HUES6 (cell line): ENCODE measurements around the gene AP2M1.

ENCODE experiments used
- H3K27ac ChIP-seq: 2 replicates; pipeline ENCODE4 v1.7.0; 2013; ENCODE audit warnings: low read depth, mild to moderate bottlenecking, low read length, inconsistent platforms
- H3K27me3 ChIP-seq: 2 replicates; pipeline ENCODE4 v1.6.1; 2013; ENCODE audit warnings: low read length; ENCODE audit not compliant: control insufficient read depth, insufficient read depth
- H3K36me3 ChIP-seq: 2 replicates; pipeline ENCODE4 v1.6.1; 2013; ENCODE audit warnings: low read length; ENCODE audit not compliant: control insufficient read depth, insufficient read depth
- H3K4me1 ChIP-seq: 2 replicates; pipeline ENCODE4 v1.6.1; 2013; ENCODE audit warnings: low read length; ENCODE audit not compliant: control insufficient read depth, insufficient read depth
- H3K4me3 ChIP-seq: 2 replicates; pipeline ENCODE4 v1.5.1; 2013; ENCODE audit warnings: low read depth, low read length
- H3K9ac ChIP-seq: one replicate; pipeline ENCODE4 v1.6.1; 2013; ENCODE audit warnings: mild to moderate bottlenecking, low read length
- H3K9me3 ChIP-seq: 2 replicates; pipeline ENCODE4 v1.6.1; 2013; ENCODE audit warnings: low read depth, low read length; ENCODE audit not compliant: control insufficient read depth, insufficient read depth

The AP2M1 gene

DNA sequence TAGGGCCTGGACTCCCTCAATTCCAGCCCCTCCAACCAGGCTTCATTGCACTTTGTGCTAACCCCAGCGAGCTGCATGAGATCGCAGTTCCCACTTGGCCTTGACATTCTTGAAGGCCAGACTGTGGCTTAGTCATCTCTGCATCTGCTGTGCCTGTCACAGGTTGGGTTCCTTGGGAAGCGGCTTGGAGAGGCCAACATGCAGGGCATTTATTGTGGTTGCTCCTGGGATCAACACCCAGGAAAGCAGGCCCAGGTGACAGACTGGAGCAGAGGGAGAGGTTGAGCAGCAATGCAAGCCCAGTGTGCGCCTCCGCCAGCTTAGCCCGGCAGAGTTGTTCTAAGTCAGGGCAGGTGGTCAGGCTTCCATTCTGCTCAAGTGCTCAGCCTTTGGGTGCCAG, 21.9 kb downstream of the AP2M1 start:
- no peaks in the 10 kb centered on the region for H3K27me3 ChIP-seq
- H3K4me1 ChIP-seq: no peaks in the 10 kb centered on the region
- H3K9ac ChIP-seq: no peak overlapping the region
- no peaks in the 10 kb centered on the region for H3K9me3 ChIP-seq
- peaks cover 51% of the 10 kb centered on the region for H3K36me3 ChIP-seq
- H3K27ac ChIP-seq: no peak overlapping the region
- no peak overlapping the region for H3K4me3 ChIP-seq

DNA sequence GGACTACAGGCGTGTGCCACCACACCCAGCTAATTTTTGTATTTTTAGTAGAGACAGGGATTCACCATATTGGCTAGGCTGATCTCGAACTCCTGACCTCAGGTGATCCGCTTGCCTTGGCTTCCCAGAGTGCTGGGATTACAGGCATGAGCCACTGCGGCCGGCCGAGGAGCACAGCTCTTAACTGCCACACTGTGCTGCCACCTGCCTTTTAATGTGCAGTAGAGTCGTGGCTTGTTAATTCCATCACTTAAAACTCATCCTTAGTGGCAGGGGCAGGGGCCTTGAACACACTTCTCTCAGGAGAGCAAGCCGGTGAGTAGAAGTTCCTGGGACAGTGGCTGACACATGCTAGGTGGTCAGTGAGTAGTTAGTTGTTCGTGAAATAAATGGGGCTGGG, 23.9 kb downstream of the AP2M1 start:
- Histone ChIP-seq H3K9me3 (no peaks in the 10 kb centered on the region), H3K4me1 (no peaks in the 10 kb centered on the region), H3K4me3 (no peak overlapping the region), H3K36me3 (peaks cover 31% of the 10 kb centered on the region), H3K9ac (no peak overlapping the region), H3K27ac (no peak overlapping the region), H3K27me3 (no peaks in the 10 kb centered on the region)

DNA sequence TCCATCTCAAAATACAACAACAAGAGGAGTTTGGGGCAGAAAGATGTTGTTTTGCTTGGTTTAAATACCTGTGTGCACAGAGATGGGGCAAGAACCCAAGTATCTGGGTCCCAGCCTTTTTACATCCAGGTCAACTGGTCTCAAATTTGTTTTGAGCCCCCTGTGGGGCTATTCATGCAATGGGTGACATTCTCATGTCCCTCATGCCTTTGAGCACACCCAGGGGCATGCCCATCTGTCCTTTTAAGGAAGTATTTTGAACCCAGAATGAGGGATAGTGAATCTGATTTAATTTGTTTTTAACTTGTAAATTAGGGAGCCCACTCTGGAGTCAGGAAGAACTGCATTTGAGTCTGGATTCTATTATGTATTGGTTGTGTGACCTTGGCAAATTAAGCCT, 26.2 kb downstream of the AP2M1 start:
- H3K4me1 ChIP-seq: no peaks in the 10 kb centered on the region
- peaks cover 9% of the 10 kb centered on the region for H3K36me3 ChIP-seq
- H3K27me3 ChIP-seq: no peaks in the 10 kb centered on the region
- H3K4me3 ChIP-seq: no peak overlapping the region
- H3K9me3 ChIP-seq: no peaks in the 10 kb centered on the region
- H3K9ac ChIP-seq: no peak overlapping the region
- H3K27ac ChIP-seq: no peak overlapping the region

DNA sequence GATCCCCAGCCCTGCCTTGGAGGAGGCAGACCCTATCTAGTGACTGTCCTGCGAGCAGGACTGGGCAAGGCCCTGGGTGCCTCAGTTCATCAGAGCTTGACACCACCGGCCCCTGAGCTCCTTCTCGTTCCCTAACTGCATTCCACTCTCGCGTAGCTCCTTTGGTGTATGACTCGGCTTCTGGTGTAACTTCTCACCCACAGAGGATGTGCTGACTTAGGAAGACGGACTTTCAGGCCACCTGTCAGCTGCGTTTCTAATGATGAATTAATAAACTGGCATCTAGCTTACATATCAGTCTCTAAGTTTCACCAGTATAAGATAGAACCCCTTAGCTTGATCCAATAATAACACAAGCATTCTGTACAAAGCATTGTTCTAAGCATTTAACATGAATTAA, 28.9 kb downstream of the AP2M1 start:
- Histone ChIP-seq H3K4me1 (no peaks in the 10 kb centered on the region), H3K9me3 (no peaks in the 10 kb centered on the region), H3K4me3 (no peak overlapping the region), H3K27me3 (no peaks in the 10 kb centered on the region; the same call in 1 of the 2 replicates), H3K9ac (no peak overlapping the region), H3K36me3 (no peaks in the 10 kb centered on the region), H3K27ac (no peak overlapping the region)

DNA sequence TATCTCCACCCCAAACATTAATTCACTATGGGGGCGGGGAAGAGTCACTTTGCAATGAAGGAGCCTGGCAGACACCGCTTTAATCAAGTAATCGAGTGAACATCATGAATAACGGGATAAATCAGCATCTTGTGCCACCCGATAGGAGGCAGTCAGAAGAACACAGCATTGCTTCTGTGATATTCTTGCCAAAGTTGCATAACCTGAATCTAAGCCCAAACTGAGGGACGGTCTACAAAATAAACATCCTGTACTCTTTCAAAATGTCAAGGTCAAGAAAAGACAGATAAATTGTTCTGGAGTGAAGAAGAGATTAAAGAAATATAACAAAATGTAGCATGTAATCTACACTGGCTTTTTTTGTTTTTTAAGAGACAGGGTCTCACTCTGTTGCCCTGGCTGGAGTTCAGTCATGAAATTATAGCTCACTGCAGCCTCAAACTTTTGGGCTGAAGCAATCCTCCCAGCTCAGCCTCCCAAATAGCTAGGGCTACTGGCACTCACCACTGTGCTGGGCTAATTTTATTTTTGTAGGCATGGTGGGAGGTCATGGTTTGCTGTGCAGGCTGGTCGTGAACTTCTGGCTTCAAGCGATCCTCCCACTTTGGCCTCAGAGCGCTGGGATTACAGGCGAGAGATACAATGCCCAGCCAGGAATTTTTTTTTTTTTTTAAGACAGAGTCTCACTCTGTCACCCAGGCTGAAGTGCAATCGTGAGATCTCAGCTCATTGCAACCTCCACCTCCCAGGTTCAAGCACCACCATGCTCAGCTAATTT, 34.7 kb downstream of the AP2M1 start:
- Histone ChIP-seq H3K27me3 (no peaks in the 10 kb centered on the region; the same call in 1 of the 2 replicates), H3K27ac (no peak overlapping the region), H3K9me3 (no peaks in the 10 kb centered on the region), H3K4me3 (no peak overlapping the region), H3K36me3 (no peaks in the 10 kb centered on the region), H3K9ac (no peak overlapping the region), H3K4me1 (no peaks in the 10 kb centered on the region)

DNA sequence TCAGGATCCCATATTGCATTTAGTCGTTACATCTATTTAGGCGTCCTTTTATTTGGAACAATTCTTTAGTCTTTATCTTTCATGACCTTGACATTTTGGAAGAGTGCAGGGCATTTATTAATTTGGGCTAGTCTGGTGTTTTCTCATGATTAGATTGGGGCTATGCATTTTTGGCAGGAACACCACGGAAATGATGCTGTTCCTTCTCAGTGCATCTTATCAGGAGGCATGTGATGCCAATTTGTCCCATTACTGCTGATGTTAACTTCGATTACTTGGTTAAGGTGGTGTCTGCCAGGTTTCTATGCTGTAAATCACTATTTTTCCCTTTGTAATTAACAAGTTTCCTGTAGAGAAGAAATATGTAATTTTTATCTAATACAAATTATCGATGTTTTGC, 36.6 kb downstream of the AP2M1 start:
- H3K27ac ChIP-seq: no peak overlapping the region
- H3K36me3 ChIP-seq: no peaks in the 10 kb centered on the region
- no peak overlapping the region for H3K9ac ChIP-seq
- H3K27me3 ChIP-seq: no peaks in the 10 kb centered on the region; the same call in 1 of the 2 replicates
- H3K4me3 ChIP-seq: no peak overlapping the region
- H3K4me1 ChIP-seq: no peaks in the 10 kb centered on the region
- H3K9me3 ChIP-seq: no peaks in the 10 kb centered on the region

DNA sequence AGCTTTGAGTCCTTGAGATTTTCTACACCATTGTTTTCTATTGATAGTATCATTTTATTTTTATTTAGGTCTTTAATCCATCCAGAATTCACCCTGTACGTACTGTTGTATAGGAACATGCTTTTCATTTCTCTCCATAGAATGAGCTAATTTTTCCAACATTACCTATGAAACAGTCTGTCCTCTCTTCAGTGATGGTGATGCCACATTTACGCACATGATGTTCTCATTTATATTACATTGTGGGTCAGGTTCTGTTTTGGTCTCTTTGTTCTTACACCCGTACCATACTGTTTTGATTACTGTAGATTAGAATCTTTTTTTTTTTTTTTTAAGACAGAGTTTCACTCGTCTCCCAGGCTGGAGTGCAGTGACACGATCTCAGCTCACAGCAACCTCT, 37.1 kb downstream of the AP2M1 start:
- H3K36me3 ChIP-seq: no peaks in the 10 kb centered on the region
- H3K27ac ChIP-seq: no peak overlapping the region
- no peaks in the 10 kb centered on the region for H3K9me3 ChIP-seq
- H3K4me3 ChIP-seq: no peak overlapping the region
- no peak overlapping the region for H3K9ac ChIP-seq
- no peaks in the 10 kb centered on the region for H3K4me1 ChIP-seq
- H3K27me3 ChIP-seq: no peaks in the 10 kb centered on the region; the same call in 1 of the 2 replicates

DNA sequence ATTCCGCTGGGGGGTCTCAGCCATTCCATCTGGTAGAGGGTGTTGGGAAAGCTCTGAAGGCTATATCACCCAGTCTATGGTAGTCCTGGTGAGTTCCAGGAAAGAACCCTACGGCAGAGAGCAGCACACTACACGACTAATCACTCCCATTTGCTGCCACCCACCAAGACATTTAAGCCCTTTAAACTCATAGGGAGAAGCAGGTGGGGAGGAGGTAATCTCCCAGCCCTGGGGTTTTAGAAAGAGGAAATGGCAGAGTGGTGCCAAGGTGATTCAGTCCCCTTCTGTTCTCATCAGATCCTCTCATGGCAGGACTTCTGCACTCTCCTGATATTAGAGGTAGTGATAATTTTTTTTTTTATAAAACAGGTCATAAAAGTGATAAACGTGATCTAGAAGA, 44.2 kb downstream of the AP2M1 start:
- Histone ChIP-seq H3K4me3 (no peak overlapping the region), H3K36me3 (no peaks in the 10 kb centered on the region), H3K27me3 (no peaks in the 10 kb centered on the region), H3K4me1 (no peaks in the 10 kb centered on the region), H3K9ac (no peak overlapping the region), H3K27ac (no peak overlapping the region), H3K9me3 (no peaks in the 10 kb centered on the region)

DNA sequence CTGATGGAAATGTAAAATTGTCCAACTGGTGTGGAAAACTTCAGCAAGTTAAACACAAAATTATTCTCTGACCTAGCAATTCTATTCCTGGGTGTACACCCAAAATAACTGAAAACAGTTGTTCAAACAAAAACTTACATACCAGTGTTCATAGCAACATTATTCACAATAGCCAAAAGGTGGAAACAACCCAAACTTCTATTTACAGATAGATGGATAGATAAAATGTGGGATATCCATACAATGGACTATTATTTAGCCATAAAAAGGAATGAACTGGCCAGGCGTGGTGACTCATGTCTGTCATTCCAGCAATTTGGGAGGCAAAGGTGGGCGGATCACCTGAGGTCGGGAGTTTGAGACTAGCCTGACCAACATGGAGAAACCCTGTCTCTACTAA, 47.9 kb downstream of the AP2M1 start:
- Histone ChIP-seq H3K36me3 (no peaks in the 10 kb centered on the region), H3K9me3 (no peaks in the 10 kb centered on the region), H3K27me3 (peaks cover 7% of the 10 kb centered on the region), H3K9ac (no peak overlapping the region), H3K27ac (no peak overlapping the region), H3K4me3 (no peak overlapping the region), H3K4me1 (no peaks in the 10 kb centered on the region)

DNA sequence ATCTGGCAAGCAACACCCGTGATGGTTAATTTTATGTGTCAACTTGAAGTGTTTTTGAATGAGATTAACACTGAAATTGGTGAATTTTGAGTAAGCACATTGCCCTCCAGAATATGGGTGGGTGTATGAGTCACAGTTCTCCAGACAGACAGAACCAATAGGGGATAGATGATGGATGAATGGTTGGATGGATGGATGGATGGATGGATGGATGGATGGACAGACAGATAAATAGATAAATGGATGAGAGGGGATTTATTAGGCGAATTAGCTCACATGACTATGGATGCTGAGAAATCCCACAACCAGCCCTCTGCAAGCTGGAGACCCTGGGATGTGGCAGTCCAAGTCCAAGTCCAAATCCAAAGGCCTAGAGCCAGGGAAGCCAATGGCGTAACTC, 49.3 kb downstream of the AP2M1 start:
- H3K27ac ChIP-seq: no peak overlapping the region
- H3K4me1 ChIP-seq: no peaks in the 10 kb centered on the region; the same call in 1 of the 2 replicates
- no peak overlapping the region for H3K4me3 ChIP-seq
- no peaks in the 10 kb centered on the region for H3K36me3 ChIP-seq
- no peak overlapping the region for H3K9ac ChIP-seq
- H3K27me3 ChIP-seq: peaks cover 21% of the 10 kb centered on the region
- H3K9me3 ChIP-seq: no peaks in the 10 kb centered on the region

DNA sequence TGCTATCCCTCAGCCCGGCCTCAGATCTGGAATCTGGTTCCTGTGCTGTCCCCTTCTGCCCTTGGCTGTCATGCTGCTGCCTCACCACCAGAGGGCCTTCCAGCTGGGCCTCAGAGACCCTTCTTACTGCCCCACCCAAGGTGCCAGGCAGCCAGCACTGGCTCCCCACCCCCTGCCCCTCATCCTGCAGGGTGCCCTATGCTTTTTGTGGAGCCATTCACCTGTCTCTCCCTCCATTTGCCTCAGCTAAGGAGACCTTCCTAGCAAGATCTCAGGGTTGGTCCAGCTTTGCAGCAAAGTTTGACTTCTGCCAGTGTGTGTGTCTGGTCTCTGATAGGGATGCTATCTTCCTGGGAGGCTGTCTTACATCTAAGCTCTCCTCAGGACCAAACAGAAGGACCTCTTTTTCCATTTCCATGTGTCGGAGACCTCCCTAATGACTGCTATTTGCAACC, 52.9 kb downstream of the AP2M1 start:
- H3K27ac ChIP-seq: no peak overlapping the region

More for the DNA sequence above, 52.9 kb downstream of the AP2M1 start:
- Histone ChIP-seq H3K36me3 (no peaks in the 10 kb centered on the region), H3K9ac (no peak overlapping the region), H3K9me3 (no peaks in the 10 kb centered on the region), H3K4me3 (no peak overlapping the region), H3K4me1 (no peaks in the 10 kb centered on the region; the same call in 1 of the 2 replicates), H3K27me3 (peaks cover 57% of the 10 kb centered on the region)
